Memory B cell (primary cell): ENCODE results near the gene CCDC69.
A peak's percentile ranks its signal among the peaks of the same experiment; 100 is the strongest.
"Not testable (repeated sequence)": the region's sequence is repeated elsewhere in the genome, so short reads cannot be mapped to it uniquely, and the experiment has no call there.

Source experiments
- ATAC-seq: fragments of 150-1000 bp; cut with Tn5 transposase; 2 replicates; pipeline ENCODE4 v1.10.0; 2021; ENCODE audit warnings: low read depth, mild to moderate bottlenecking, moderate library complexity
- DNase-seq, 2 donors: peaks; one replicate each; pipeline ENCODE4 v3.0.0; 2022; ENCODE audit warnings: low spot score in 2 of 2
- H3K27ac Mint-ChIP-seq: one replicate; pipeline ENCODE4 v1.8.0; 2022; ENCODE audit warnings: mild to moderate bottlenecking, moderate library complexity, mixed read lengths
- H3K27me3 Mint-ChIP-seq: one replicate; pipeline ENCODE4 v1.8.0; 2022; ENCODE audit warnings: mixed read lengths
- H3K36me3 Mint-ChIP-seq: one replicate; pipeline ENCODE4 v1.8.0; 2022; ENCODE audit warnings: mild to moderate bottlenecking, mixed read lengths
- H3K4me1 Mint-ChIP-seq: one replicate; pipeline ENCODE4 v1.8.0; 2022; ENCODE audit warnings: mixed read lengths
- H3K4me3 Mint-ChIP-seq: one replicate; pipeline ENCODE4 v1.8.0; 2022; ENCODE audit warnings: mild to moderate bottlenecking, moderate library complexity, mixed read lengths
- H3K9me3 Mint-ChIP-seq: one replicate; pipeline ENCODE4 v1.8.0; 2022; ENCODE audit warnings: mixed read lengths

CCDC69 gene

GRCh38 chr5:151252762-151253604, 29.1 kb upstream of the CCDC69 start, which contains the start of gene GM2A:
Gene GM2A (plus strand): TSS chr5:151253185. CDS start chr5:151253217, 32 bp downstream.
- peak; percentile 89 to 97 for DNase-seq
- Mint-ChIP-seq H3K9me3 (no peaks in the 10 kb centered on the region), H3K36me3 (peaks cover 8% of the 10 kb centered on the region), H3K4me3 (peak within 1 kb of the TSS; percentile 99), H3K27ac (peak within 1 kb of the TSS; percentile 94), H3K27me3 (no peaks in the 10 kb centered on the region), H3K4me1 (peaks cover 52% of the 10 kb centered on the region)
- ATAC-seq: peak; percentile 81

GRCh38 chr5:151251621-151252020, 27.7 kb upstream of the CCDC69 start:
- Mint-ChIP-seq H3K27ac (peak overlapping the region; percentile 94), H3K27me3 (no peaks in the 10 kb centered on the region), H3K36me3 (no peaks in the 10 kb centered on the region), H3K9me3 (no peaks in the 10 kb centered on the region), H3K4me1 (peaks cover 38% of the 10 kb centered on the region), H3K4me3 (peak overlapping the region; percentile 99)
- ATAC-seq: no peak
- DNase-seq: no peak

- H3K36me3 Mint-ChIP-seq: no peaks in the 10 kb centered on the region
- no peaks in the 10 kb centered on the region for H3K27me3 Mint-ChIP-seq
- H3K27ac Mint-ChIP-seq: peak overlapping the region; percentile 45
- ATAC-seq (no peak), DNase-seq (no peak)
- H3K9me3 Mint-ChIP-seq: no peaks in the 10 kb centered on the region
- H3K4me1 Mint-ChIP-seq: peaks cover 37% of the 10 kb centered on the region
- H3K4me3 Mint-ChIP-seq: peak overlapping the region; percentile 14
These were observed 27.2 kb upstream of the CCDC69 start for GRCh38 chr5:151251001-151251551.

GRCh38 chr5:151250346-151251000, 26.6 kb upstream of the CCDC69 start:
- Mint-ChIP-seq H3K4me3 (peak overlapping the region; percentile 43), H3K9me3 (no peaks in the 10 kb centered on the region), H3K36me3 (no peaks in the 10 kb centered on the region), H3K4me1 (peaks cover 35% of the 10 kb centered on the region), H3K27ac (no peak overlapping the region), H3K27me3 (no peaks in the 10 kb centered on the region)
- ATAC-seq: no peak
- DNase-seq: no peak

GRCh38 chr5:151249281-151249680, 25.4 kb upstream of the CCDC69 start:
- DNase-seq: no peak
- Mint-ChIP-seq H3K4me3 (no peak overlapping the region), H3K36me3 (no peaks in the 10 kb centered on the region), H3K9me3 (no peaks in the 10 kb centered on the region), H3K27ac (no peak overlapping the region), H3K27me3 (no peaks in the 10 kb centered on the region), H3K4me1 (peaks cover 28% of the 10 kb centered on the region)
- ATAC-seq: no peak

DNA sequence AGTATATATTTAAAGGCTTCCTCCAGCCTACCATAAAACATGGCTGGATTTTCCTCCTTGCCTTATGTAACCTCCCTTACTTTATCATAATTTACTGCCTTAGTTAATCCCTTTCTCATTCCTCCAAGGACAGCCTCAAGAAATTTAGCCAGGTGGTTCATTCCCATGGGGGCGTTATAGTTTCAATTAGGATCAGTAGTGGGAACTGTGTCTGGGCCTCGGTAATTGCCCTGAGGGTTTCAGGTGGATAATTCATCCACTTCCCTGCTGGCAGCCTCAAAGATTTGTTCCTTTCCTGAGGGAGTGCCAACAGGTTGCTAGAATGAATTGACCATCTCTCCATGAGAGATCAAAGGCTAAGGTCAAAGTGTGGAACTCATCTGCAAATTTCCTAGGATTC, 24.8 kb upstream of the CCDC69 start:
- DNase-seq (no peak), ATAC-seq (no peak)
- Mint-ChIP-seq H3K4me3 (no peak overlapping the region), H3K9me3 (no peaks in the 10 kb centered on the region), H3K36me3 (no peaks in the 10 kb centered on the region), H3K4me1 (peaks cover 28% of the 10 kb centered on the region), H3K27me3 (no peaks in the 10 kb centered on the region), H3K27ac (no peak overlapping the region)

DNA sequence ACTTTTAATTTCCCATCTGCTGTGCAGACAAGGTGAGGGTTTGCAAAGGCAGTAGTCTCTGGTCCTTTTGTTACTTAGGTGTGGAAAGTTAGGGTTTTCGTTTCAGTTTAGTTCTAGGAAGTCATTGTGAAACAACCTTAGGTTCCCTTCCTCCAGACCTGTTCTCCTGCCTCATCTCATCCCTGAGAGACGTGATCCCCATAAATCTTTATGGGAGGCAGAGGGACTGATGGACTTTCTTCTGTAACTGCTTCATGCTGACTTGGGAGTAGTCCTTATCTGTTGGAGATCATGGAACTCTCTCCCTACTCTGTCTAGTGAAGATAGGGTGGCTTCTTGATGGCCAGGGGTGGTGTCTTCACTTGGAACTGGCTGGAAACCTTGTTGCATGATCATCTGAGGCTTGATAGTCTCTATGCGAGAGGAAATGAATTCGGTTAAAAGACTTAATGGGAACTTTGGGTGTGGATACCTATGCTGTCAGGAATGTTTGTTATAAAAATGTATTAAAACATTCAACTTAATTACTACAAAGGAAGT, 21.9 kb upstream of the CCDC69 start:
- H3K27me3 Mint-ChIP-seq: no peaks in the 10 kb centered on the region
- H3K4me1 Mint-ChIP-seq: peaks cover 36% of the 10 kb centered on the region
- no peaks in the 10 kb centered on the region for H3K9me3 Mint-ChIP-seq
- H3K4me3 Mint-ChIP-seq: no peak overlapping the region
- DNase-seq: no peak
- H3K27ac Mint-ChIP-seq: no peak overlapping the region
- H3K36me3 Mint-ChIP-seq: no peaks in the 10 kb centered on the region
- ATAC-seq: no peak

- DNase-seq (no peak), ATAC-seq (no peak)
- Mint-ChIP-seq H3K27me3 (no peaks in the 10 kb centered on the region), H3K27ac (no peak overlapping the region), H3K9me3 (no peaks in the 10 kb centered on the region), H3K36me3 (no peaks in the 10 kb centered on the region), H3K4me1 (peaks cover 39% of the 10 kb centered on the region), H3K4me3 (no peak overlapping the region)
These were observed 20.3 kb upstream of the CCDC69 start for GRCh38 chr5:151244206-151244605.

GRCh38 chr5:151243564-151243963, 19.7 kb upstream of the CCDC69 start:
- no peak for ATAC-seq
- Mint-ChIP-seq H3K4me3 (no peak overlapping the region), H3K36me3 (no peaks in the 10 kb centered on the region), H3K4me1 (peaks cover 41% of the 10 kb centered on the region), H3K27me3 (no peaks in the 10 kb centered on the region), H3K27ac (no peak overlapping the region), H3K9me3 (no peaks in the 10 kb centered on the region)
- no peak for DNase-seq

DNA sequence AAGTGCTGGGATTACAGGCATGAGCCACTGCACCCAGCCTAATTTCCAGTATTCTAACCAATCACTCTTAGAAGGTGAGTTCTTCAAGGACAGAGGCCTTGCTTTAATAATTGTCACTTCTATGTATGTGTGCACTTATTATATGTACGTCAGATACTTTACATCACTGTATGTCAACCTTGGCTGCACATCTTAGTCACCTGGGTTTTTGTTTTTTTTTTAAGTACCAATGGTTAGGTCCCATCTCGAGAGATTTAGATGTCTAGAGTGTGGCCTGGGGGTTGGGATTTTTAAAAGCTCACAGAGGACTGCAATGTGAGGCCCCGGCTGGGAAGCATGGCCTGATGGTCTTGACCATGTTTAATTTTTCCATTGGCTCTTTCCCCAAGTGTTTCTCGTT, 19.2 kb upstream of the CCDC69 start:
- H3K4me3 Mint-ChIP-seq: no peak overlapping the region
- H3K4me1 Mint-ChIP-seq: peaks cover 45% of the 10 kb centered on the region
- H3K9me3 Mint-ChIP-seq: no peaks in the 10 kb centered on the region
- ATAC-seq (peak; percentile 21), DNase-seq (no peak)
- no peaks in the 10 kb centered on the region for H3K27me3 Mint-ChIP-seq
- no peak overlapping the region for H3K27ac Mint-ChIP-seq
- H3K36me3 Mint-ChIP-seq: no peaks in the 10 kb centered on the region

DNA sequence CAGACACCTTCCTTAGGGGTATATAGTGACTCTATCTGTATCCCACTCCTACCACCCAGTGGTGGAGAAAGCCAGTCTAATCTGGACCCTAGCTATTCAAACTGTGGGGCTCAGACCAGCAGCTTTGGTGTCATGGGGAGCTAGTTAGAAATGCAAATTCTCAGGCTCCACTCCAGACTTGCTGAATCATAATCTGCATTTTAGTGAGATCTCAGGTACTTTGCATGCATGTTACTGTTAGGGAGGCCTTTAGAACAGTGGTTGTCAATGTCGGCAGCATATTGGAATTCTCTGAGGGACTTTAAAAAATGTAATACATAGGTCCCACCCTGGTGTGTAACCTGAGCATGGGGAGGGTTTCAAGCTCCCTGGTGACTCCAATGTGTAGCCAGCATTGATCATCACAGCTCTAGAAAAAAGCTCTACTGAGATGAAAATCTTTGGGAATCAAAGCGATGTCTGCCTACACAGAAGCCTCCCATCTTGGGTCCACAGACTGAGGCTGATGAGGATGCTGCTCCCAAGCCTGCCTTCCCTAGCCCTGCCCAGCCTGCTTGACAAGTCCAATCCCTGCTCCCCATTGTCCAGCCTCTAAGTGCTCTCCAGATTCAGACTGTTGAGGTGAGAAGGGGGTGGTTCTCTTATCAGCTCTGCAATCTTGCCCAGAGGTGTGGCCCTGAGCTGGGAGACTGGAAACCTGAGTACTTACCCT, 17.2 kb upstream of the CCDC69 start:
- Mint-ChIP-seq H3K36me3 (no peaks in the 10 kb centered on the region), H3K27me3 (no peaks in the 10 kb centered on the region), H3K9me3 (no peaks in the 10 kb centered on the region), H3K4me1 (peaks cover 51% of the 10 kb centered on the region), H3K4me3 (no peak overlapping the region), H3K27ac (peak overlapping the region; percentile 79)
- peak; percentile 18 for ATAC-seq
- DNase-seq: no peak

- ATAC-seq, H3K27me3 Mint-ChIP-seq, H3K36me3 Mint-ChIP-seq, H3K4me3 Mint-ChIP-seq, H3K9me3 Mint-ChIP-seq, DNase-seq: not testable (repeated sequence)
- Mint-ChIP-seq H3K27ac (peak overlapping the region; percentile 38), H3K4me1 (peaks cover 51% of the 10 kb centered on the region)
These were observed 16.5 kb upstream of the CCDC69 start for GRCh38 chr5:151240268-151240835.

GRCh38 chr5:151239237-151239861, 15.5 kb upstream of the CCDC69 start:
- ATAC-seq: peak; percentile 37

More at GRCh38 chr5:151239237-151239861, 15.5 kb upstream of the CCDC69 start:
- Mint-ChIP-seq H3K27ac (no peak overlapping the region), H3K36me3 (no peaks in the 10 kb centered on the region), H3K4me1 (peaks cover 54% of the 10 kb centered on the region), H3K27me3 (no peaks in the 10 kb centered on the region), H3K4me3 (peak overlapping the region; percentile 74), H3K9me3 (no peaks in the 10 kb centered on the region)
- DNase-seq: no peak
